WERI-Rb-1 (cell line): ENCODE results near the gene CHI3L1.

Source experiments
- DNase-seq: peaks from one replicate; pipeline ENCODE4 v3.0.0-alpha.2; 2020
- H3K27ac ChIP-seq: fragments of 250-450 bp; sonication (Bioruptor Pico); 2 replicates; pipeline ENCODE4 v1.5.1; 2020; ENCODE audit warnings: mild to moderate bottlenecking, moderate library complexity
- H3K27me3 ChIP-seq: fragments of 250-450 bp; sonication (Bioruptor Pico); 2 replicates; pipeline ENCODE4 v1.5.1; 2021; ENCODE audit warnings: mild to moderate bottlenecking, low read depth, moderate library complexity; ENCODE audit not compliant: insufficient read depth, severe bottlenecking
- H3K36me3 ChIP-seq: fragments of 250-450 bp; sonication (Bioruptor Pico); 2 replicates; pipeline ENCODE4 v1.5.1; 2020; ENCODE audit warnings: mild to moderate bottlenecking, moderate library complexity
- H3K4me3 ChIP-seq: 2 replicates; pipeline ENCODE4 v1.5.1; 2011; ENCODE audit warnings: low read depth, mild to moderate bottlenecking, control low read depth, low read length
- H3K9me3 ChIP-seq: fragments of 250-450 bp; sonication (Bioruptor Pico); 2 replicates; pipeline ENCODE4 v1.5.1; 2021; ENCODE audit warnings: mild to moderate bottlenecking, moderate library complexity; ENCODE audit not compliant: severe bottlenecking
- CTCF ChIP-seq: IDR thresholded peaks from 2 replicates; pipeline ENCODE4 v1.5.1; 2011; ENCODE audit warnings: low read depth, mild to moderate bottlenecking, control low read depth, inconsistent platforms, low read length

Gene CHI3L1

GRCh38 chr1:203183828-203184227 is 2.7 kb downstream of the CHI3L1 start:
- Histone ChIP-seq H3K27me3 (no peaks in the 10 kb centered on the region), H3K4me3 (no peak overlapping the region), H3K9me3 (peaks cover 2% of the 10 kb centered on the region), H3K27ac (peak overlapping the region; percentile 2; the same call in 1 of the 2 replicates), H3K36me3 (peaks cover 7% of the 10 kb centered on the region)
- DNase-seq, result no peak
- TF ChIP-seq CTCF, result no peak

GRCh38 chr1:203182387-203182953 is 4.0 kb downstream of the CHI3L1 start:
- H3K4me3 ChIP-seq, result no peak overlapping the region
- no peak for DNase-seq
- H3K27me3 ChIP-seq, result no peaks in the 10 kb centered on the region
- H3K9me3 ChIP-seq, result no peaks in the 10 kb centered on the region
- H3K27ac ChIP-seq, result peak overlapping the region; percentile 94
- peaks cover 7% of the 10 kb centered on the region for H3K36me3 ChIP-seq
- TF ChIP-seq CTCF, result no peak

DNA sequence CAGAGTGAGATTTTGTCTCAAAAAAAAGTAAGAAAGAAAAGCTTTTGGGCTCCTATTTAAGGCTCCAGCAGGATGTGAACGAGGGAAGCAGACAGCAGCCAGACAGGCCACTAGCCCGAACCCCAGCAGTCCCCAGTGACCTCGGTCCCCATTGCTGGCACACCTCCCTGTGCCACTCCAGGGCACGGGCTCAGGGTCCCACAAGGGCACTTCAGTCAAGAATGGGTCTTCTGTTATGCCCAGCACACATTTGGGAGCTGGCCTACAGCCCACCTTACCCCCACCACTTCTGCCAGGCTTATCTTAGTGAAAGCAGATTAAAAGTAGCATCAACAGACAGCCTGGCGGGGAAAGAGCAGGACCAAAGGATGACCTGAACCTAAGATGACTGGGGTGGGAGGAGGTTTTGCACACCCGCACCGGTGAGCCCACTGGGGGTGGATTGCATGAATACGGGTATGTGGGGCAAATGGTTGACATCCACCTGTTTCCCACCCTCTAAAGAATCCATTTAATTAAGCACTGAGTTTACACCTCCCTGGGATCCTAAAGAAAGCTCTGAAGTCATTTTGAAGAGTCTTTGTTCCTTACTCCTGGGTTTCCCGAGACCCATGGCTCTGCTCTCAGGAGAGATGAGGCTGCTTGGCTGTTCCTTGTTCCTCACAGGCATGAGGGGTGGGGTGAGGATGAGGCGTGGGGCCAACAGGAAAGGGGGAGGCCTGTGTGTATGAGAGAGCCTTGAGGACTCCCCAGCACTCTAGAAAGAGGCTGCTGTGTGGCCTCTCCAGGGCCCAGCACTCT is 4.7 kb downstream of the CHI3L1 start:
- DNase-seq, result peak; percentile 96
- no peaks in the 10 kb centered on the region for H3K27me3 ChIP-seq
- peak overlapping the region; percentile 94 for H3K27ac ChIP-seq
- H3K9me3 ChIP-seq, result no peaks in the 10 kb centered on the region
- no peak overlapping the region for H3K4me3 ChIP-seq
- H3K36me3 ChIP-seq, result peaks cover 7% of the 10 kb centered on the region
- TF ChIP-seq CTCF, result no peak

DNA sequence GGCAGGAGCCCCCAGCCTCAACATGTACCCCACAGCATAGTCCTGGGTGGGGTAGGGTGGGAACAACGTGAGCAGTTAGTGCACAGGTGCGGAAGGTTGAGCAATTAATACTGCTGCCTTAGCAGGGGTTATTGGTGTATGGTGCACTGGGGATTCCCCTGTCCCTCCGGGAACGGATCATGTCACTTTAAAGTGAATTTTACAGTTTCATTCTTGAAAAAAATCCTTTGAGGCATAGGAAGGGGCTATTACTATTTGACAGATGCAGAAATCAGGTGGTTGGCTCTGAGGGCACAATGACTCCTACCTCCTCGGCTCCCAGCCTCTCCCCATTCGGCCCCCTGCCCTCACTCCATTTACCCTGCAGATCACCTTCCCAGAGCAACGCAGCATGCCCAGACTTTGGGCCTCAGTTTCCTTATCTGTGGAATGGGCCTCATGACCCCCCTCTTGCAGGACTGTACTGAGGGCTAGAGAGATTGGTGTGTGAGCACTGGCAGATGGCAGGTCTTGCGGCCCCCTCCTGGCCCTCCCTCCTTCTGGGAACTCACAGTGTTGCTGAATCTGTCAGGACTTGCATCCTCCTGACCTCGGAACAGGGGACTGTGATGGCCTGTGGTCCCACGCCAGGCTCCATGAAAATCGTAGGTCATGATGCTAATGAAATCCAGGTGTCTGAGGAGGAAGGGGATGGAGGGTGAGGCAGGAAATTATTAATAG is 5.7 kb downstream of the CHI3L1 start:
- H3K36me3 ChIP-seq, result peaks cover 7% of the 10 kb centered on the region
- H3K9me3 ChIP-seq, result no peaks in the 10 kb centered on the region
- TF ChIP-seq CTCF, result no peak
- H3K27me3 ChIP-seq, result no peaks in the 10 kb centered on the region
- H3K27ac ChIP-seq, result peak overlapping the region; percentile 94
- no peak overlapping the region for H3K4me3 ChIP-seq
- peak; percentile 93 for DNase-seq

DNA sequence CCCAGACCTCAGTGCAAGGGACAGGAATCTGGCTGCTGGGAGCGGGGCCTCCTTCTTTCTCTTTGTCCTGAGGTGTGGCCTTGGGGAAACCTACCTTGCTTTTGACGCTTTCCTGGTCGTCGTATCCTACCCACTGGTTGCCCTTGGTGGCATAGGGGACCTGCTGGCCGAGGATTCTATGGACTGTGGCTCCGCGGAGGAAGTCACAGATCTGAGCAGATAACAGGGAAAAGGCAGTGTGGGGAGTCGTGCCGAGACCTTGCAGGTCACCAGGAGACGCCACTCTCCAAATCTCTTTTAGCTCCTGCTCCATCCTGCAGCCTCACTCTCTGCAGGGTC is 6.9 kb downstream of the CHI3L1 start:
- Histone ChIP-seq H3K9me3 (no peaks in the 10 kb centered on the region), H3K4me3 (no peak overlapping the region), H3K27me3 (no peaks in the 10 kb centered on the region), H3K27ac (peak overlapping the region; percentile 94), H3K36me3 (peaks cover 7% of the 10 kb centered on the region)
- TF ChIP-seq CTCF, result no peak
- no peak for DNase-seq
